ENCODE results near the gene USP13. TPM values are rescaled to one million over a fixed set of nuclear protein-coding genes. Genes with fewer than 3 reads are reported as not detected.

USP13 gene
- total RNA-seq, 1 experiment from 2014 or later: 33.0 TPM

- CTCF ChIA-PET: no interaction called here
Measured at GRCh38 chr3:179610066-179610465, 42.8 kb upstream of the USP13 start.

GRCh38 chr3:179613807-179614206, 39.0 kb upstream of the USP13 start:
- H3K9me3 ChIP-seq (ENCODE audit: low read depth, low read length, poor library complexity, severe bottlenecking): no peaks in the 10 kb centered on the region
- H3K4me1 ChIP-seq (ENCODE audit: insufficient read depth, low read length, poor library complexity, severe bottlenecking): no peaks in the 10 kb centered on the region
- no peak for TF ChIP-seq EZH2 (IDR thresholded peaks at IDR 0.05; ENCODE audit: borderline replicate concordance, low read depth, low read length, poor library complexity, severe bottlenecking)
- no peak for TF ChIP-seq CTCF (conservative IDR thresholded peaks at IDR 0.05; ENCODE audit: low read depth, low read length)
- peak overlapping the region; percentile 9 for H3K27ac ChIP-seq (ENCODE audit: low read depth, low read length, poor library complexity, severe bottlenecking)
- ChIA-PET POLR2A (ENCODE audit: low non-redundant PET) (no interaction called here), CTCF (no interaction called here)
- no peak overlapping the region for H3K4me3 ChIP-seq (ENCODE audit: low read depth, low read length, poor library complexity, severe bottlenecking)
- H3K27me3 ChIP-seq (replicated peaks; ENCODE audit: insufficient read depth, low read depth, low read length, poor library complexity): no peaks in the 10 kb centered on the region
- H3K36me3 ChIP-seq (ENCODE audit: insufficient read depth, low read length, poor library complexity, severe bottlenecking): peaks cover 9% of the 10 kb centered on the region
- DNase-seq (ENCODE audit: low spot score): no peak
- intact Hi-C loops (cut with micrococcal nuclease; ENCODE audit: unreplicated experiment): no loop called here
- BruUV-seq (replicated peaks): no TSS peak

More at GRCh38 chr3:179610066-179610465, 42.8 kb upstream of the USP13 start:
- Histone ChIP-seq H3K9me3 (ENCODE audit: low read depth, low read length, poor library complexity, severe bottlenecking) (no peaks in the 10 kb centered on the region), H3K4me1 (ENCODE audit: insufficient read depth, low read length, poor library complexity, severe bottlenecking) (no peaks in the 10 kb centered on the region), H3K36me3 (ENCODE audit: insufficient read depth, low read length, poor library complexity, severe bottlenecking) (peaks cover 13% of the 10 kb centered on the region), H3K4me3 (ENCODE audit: low read depth, low read length, poor library complexity, severe bottlenecking) (no peak overlapping the region), H3K27me3 (replicated peaks; ENCODE audit: insufficient read depth, low read depth, low read length, poor library complexity) (no peaks in the 10 kb centered on the region), H3K27ac (ENCODE audit: low read depth, low read length, poor library complexity, severe bottlenecking) (no peak overlapping the region)
- POLR2A ChIA-PET (ENCODE audit: low non-redundant PET): no interaction called here
- intact Hi-C loops (cut with micrococcal nuclease; ENCODE audit: unreplicated experiment): no loop called here
- DNase-seq (ENCODE audit: low spot score): no peak
- no TSS peak for BruUV-seq (replicated peaks)
- TF ChIP-seq CTCF (conservative IDR thresholded peaks at IDR 0.05; ENCODE audit: low read depth, low read length) (no peak), EZH2 (IDR thresholded peaks at IDR 0.05; ENCODE audit: borderline replicate concordance, low read depth, low read length, poor library complexity, severe bottlenecking) (no peak)

- no TSS peak for BruUV-seq (replicated peaks)
- no peaks in the 10 kb centered on the region for H3K27me3 ChIP-seq (replicated peaks; ENCODE audit: insufficient read depth, low read depth, low read length, poor library complexity)
- H3K36me3 ChIP-seq (ENCODE audit: insufficient read depth, low read length, poor library complexity, severe bottlenecking): peaks cover 14% of the 10 kb centered on the region
- intact Hi-C loops (cut with micrococcal nuclease; ENCODE audit: unreplicated experiment): no loop called here
- H3K27ac ChIP-seq (ENCODE audit: low read depth, low read length, poor library complexity, severe bottlenecking): no peak overlapping the region
- H3K4me3 ChIP-seq (ENCODE audit: low read depth, low read length, poor library complexity, severe bottlenecking): no peak overlapping the region
- TF ChIP-seq CTCF (conservative IDR thresholded peaks at IDR 0.05; ENCODE audit: low read depth, low read length): no peak
- TF ChIP-seq EZH2 (IDR thresholded peaks at IDR 0.05; ENCODE audit: borderline replicate concordance, low read depth, low read length, poor library complexity, severe bottlenecking): no peak
- H3K9me3 ChIP-seq (ENCODE audit: low read depth, low read length, poor library complexity, severe bottlenecking): no peaks in the 10 kb centered on the region
- DNase-seq (ENCODE audit: low spot score): no peak
- ChIA-PET CTCF (no interaction called here), POLR2A (ENCODE audit: low non-redundant PET) (no interaction called here)
- H3K4me1 ChIP-seq (ENCODE audit: insufficient read depth, low read length, poor library complexity, severe bottlenecking): no peaks in the 10 kb centered on the region
Measured at GRCh38 chr3:179615458-179616173, 37.2 kb upstream of the USP13 start.
